Measurements from ENCODE around the gene OR5AU1. TPM values are rescaled to one million over a fixed set of nuclear protein-coding genes. Genes with fewer than 3 reads are reported as not detected.

OR5AU1 gene
- polyA plus RNA-seq, 1 of the 3 experiments (the other 2 are of a cell fraction): not detected

DNA sequence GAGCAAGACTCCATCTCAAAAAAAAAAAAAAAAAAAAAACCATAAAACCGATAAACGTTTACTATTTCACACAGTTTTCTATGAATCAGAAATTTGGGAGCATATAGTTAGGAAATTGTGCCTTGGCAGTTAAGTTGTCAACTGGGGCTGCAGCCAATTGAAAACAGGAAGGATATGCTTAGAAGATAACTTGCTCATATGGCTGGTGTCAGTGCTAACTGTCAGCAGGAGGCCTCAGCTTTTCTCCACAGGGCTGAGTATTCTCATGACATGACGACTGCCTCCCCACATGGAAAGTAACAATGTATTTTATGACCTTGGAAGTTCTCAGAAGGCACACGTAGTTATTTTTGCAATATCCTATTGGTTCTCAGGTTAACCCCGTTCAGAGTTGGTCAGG is 29.6 kb upstream of the OR5AU1 start:
- Histone ChIP-seq H3K79me2 (ENCODE audit: insufficient read depth) (no peaks in the 10 kb centered on the region), H3K4me2 (no peak overlapping the region), H3K4me3 (ENCODE audit: low read depth in 2 of 2, low read length in 1 of 2) (no peak overlapping the region), H3K9me3 (no peaks in the 10 kb centered on the region), H3K9me2 (no peaks in the 10 kb centered on the region), H3K36me3 (replicated peaks in 1 of 2; ENCODE audit: control insufficient read depth in 1 of 2, insufficient read depth in 2 of 2, low read length in 1 of 2) (no peaks in the 10 kb centered on the region), H3K27ac (ENCODE audit: low read depth in 2 of 2, low read length in 1 of 2) (no peak overlapping the region), H3K27me3 (ENCODE audit: insufficient read depth) (no peaks in the 10 kb centered on the region; the same call in 1 of the 2 replicates), H2AFZ (ENCODE audit: low read depth) (no peak overlapping the region), H3F3A (replicated peaks; ENCODE audit: insufficient read depth) (no peaks in the 10 kb centered on the region), H4K20me1 (ENCODE audit: insufficient read depth) (no peaks in the 10 kb centered on the region), H3K9ac (no peak overlapping the region), H3K4me1 (ENCODE audit: control insufficient read depth in 1 of 2, insufficient read depth in 2 of 2, low read depth in 1 of 2, low read length in 1 of 2) (no peaks in the 10 kb centered on the region; a peak in 1 of 4 replicates)
- DNase-seq: no peak
- CTCF ChIA-PET: no interaction called here
- POLR2A ChIA-PET: no interaction called here
- TF ChIP-seq, protein P1, sequence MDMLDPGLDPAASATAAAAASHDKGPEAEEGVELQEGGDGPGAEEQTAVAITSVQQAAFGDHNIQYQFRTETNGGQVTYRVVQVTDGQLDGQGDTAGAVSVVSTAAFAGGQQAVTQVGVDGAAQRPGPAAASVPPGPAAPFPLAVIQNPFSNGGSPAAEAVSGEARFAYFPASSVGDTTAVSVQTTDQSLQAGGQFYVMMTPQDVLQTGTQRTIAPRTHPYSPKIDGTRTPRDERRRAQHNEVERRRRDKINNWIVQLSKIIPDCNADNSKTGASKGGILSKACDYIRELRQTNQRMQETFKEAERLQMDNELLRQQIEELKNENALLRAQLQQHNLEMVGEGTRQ (IDR thresholded peaks at IDR 0.05; ENCODE audit: borderline replicate concordance, low read depth, low read length): no peak
- no peak for TF ChIP-seq EP300 (IDR thresholded peaks at IDR 0.05; ENCODE audit: borderline replicate concordance in 1 of 2, low read depth in 1 of 2, low read length in 1 of 2)
- no peak for TF ChIP-seq TAF1 (IDR thresholded peaks at IDR 0.05; ENCODE audit: borderline replicate concordance, low read depth, low read length)
- TF ChIP-seq, protein P2, sequence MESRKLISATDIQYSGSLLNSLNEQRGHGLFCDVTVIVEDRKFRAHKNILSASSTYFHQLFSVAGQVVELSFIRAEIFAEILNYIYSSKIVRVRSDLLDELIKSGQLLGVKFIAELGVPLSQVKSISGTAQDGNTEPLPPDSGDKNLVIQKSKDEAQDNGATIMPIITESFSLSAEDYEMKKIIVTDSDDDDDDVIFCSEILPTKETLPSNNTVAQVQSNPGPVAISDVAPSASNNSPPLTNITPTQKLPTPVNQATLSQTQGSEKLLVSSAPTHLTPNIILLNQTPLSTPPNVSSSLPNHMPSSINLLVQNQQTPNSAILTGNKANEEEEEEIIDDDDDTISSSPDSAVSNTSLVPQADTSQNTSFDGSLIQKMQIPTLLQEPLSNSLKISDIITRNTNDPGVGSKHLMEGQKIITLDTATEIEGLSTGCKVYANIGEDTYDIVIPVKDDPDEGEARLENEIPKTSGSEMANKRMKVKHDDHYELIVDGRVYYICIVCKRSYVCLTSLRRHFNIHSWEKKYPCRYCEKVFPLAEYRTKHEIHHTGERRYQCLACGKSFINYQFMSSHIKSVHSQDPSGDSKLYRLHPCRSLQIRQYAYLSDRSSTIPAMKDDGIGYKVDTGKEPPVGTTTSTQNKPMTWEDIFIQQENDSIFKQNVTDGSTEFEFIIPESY (IDR thresholded peaks at IDR 0.05; ENCODE audit: borderline replicate concordance, low read depth): no peak
- TF ChIP-seq ELF1 (IDR thresholded peaks at IDR 0.05): no peak
- no peak for TF ChIP-seq SMC3 (IDR thresholded peaks at IDR 0.05; ENCODE audit: low read depth, low read length)
- no peak for TF ChIP-seq GATA2 (CRISPR knock-in tag; IDR thresholded peaks at IDR 0.05)
- TF ChIP-seq CHD2 (IDR thresholded peaks at IDR 0.05; ENCODE audit: low read length, partially characterized antibody): no peak
- TF ChIP-seq TCF12 (IDR thresholded peaks at IDR 0.05): no peak
- TF ChIP-seq FOSL2 (IDR thresholded peaks at IDR 0.05; ENCODE audit: borderline replicate concordance, low read depth): no peak
- no peak for TF ChIP-seq GABPA (IDR thresholded peaks at IDR 0.05; ENCODE audit: low read depth)
- TF ChIP-seq RCOR1 (IDR thresholded peaks at IDR 0.05; ENCODE audit: low read length): no peak
- TF ChIP-seq, protein P3, sequence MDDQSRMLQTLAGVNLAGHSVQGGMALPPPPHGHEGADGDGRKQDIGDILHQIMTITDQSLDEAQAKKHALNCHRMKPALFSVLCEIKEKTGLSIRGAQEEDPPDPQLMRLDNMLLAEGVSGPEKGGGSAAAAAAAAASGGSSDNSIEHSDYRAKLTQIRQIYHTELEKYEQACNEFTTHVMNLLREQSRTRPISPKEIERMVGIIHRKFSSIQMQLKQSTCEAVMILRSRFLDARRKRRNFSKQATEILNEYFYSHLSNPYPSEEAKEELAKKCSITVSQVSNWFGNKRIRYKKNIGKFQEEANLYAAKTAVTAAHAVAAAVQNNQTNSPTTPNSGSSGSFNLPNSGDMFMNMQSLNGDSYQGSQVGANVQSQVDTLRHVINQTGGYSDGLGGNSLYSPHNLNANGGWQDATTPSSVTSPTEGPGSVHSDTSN (IDR thresholded peaks at IDR 0.05): no peak
- TF ChIP-seq POLR2AphosphoS5 (IDR thresholded peaks at IDR 0.05; ENCODE audit: low read depth, low read length): no peak
- 22% methylated on average over 5 of the region's 5 CpGs for WGBS (ENCODE audit: low lambda C conversion rate)

DNA sequence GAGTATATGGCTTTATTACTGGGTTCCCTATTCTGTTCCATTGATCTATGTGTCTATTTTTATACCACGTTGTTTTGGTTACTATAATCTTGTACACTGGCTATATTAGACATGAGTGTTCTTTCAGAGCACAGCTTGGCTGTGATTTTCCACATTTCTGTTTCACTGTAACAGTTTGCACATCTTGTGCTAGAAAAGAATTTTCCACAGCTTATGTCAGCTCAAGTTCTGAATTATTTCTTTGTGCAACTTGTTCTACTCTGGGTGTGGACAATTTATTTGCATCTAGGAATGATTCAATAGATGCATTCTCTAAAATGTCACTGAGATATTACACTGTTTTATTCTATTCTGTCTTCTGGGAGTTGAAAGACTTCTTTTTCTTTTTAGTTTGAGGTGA is 28.4 kb upstream of the OR5AU1 start:
- H3K27me3 ChIP-seq (ENCODE audit: insufficient read depth): no peaks in the 10 kb centered on the region; the same call in 1 of the 2 replicates
- H3K27ac ChIP-seq (ENCODE audit: low read depth in 2 of 2, low read length in 1 of 2): no peak overlapping the region
- H4K20me1 ChIP-seq (ENCODE audit: insufficient read depth): no peaks in the 10 kb centered on the region
- H2AFZ ChIP-seq (ENCODE audit: low read depth): 0 out of 2 replicates have a peak overlapping the region, but pooled peaks have one; percentile 0
- DNase-seq: no peak
- H3K4me1 ChIP-seq (ENCODE audit: control insufficient read depth in 1 of 2, insufficient read depth in 2 of 2, low read depth in 1 of 2, low read length in 1 of 2): no peaks in the 10 kb centered on the region; a peak in 1 of 4 replicates
- WGBS (ENCODE audit: low lambda C conversion rate): 0% methylated on average over 1 of the region's 1 CpG
- H3K9me2 ChIP-seq: no peaks in the 10 kb centered on the region
- TF ChIP-seq, protein P4, sequence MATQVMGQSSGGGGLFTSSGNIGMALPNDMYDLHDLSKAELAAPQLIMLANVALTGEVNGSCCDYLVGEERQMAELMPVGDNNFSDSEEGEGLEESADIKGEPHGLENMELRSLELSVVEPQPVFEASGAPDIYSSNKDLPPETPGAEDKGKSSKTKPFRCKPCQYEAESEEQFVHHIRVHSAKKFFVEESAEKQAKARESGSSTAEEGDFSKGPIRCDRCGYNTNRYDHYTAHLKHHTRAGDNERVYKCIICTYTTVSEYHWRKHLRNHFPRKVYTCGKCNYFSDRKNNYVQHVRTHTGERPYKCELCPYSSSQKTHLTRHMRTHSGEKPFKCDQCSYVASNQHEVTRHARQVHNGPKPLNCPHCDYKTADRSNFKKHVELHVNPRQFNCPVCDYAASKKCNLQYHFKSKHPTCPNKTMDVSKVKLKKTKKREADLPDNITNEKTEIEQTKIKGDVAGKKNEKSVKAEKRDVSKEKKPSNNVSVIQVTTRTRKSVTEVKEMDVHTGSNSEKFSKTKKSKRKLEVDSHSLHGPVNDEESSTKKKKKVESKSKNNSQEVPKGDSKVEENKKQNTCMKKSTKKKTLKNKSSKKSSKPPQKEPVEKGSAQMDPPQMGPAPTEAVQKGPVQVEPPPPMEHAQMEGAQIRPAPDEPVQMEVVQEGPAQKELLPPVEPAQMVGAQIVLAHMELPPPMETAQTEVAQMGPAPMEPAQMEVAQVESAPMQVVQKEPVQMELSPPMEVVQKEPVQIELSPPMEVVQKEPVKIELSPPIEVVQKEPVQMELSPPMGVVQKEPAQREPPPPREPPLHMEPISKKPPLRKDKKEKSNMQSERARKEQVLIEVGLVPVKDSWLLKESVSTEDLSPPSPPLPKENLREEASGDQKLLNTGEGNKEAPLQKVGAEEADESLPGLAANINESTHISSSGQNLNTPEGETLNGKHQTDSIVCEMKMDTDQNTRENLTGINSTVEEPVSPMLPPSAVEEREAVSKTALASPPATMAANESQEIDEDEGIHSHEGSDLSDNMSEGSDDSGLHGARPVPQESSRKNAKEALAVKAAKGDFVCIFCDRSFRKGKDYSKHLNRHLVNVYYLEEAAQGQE (IDR thresholded peaks at IDR 0.05; ENCODE audit: low read depth, low read length): no peak
- no peak for TF ChIP-seq CHD2 (IDR thresholded peaks at IDR 0.05; ENCODE audit: low read length, partially characterized antibody)
- no peak for TF ChIP-seq FOXM1 (IDR thresholded peaks at IDR 0.05; ENCODE audit: low read depth)
- no peak for TF ChIP-seq GABPA (IDR thresholded peaks at IDR 0.05; ENCODE audit: low read depth)
- no peak for TF ChIP-seq POLR2AphosphoS5 (IDR thresholded peaks at IDR 0.05; ENCODE audit: low read depth, low read length)
- no peak overlapping the region for H3K9ac ChIP-seq
- no peak overlapping the region for H3K4me3 ChIP-seq (ENCODE audit: low read depth in 2 of 2, low read length in 1 of 2)
- ChIA-PET POLR2A (no interaction called here), CTCF (no interaction called here)
- H3K36me3 ChIP-seq (replicated peaks in 1 of 2; ENCODE audit: control insufficient read depth in 1 of 2, insufficient read depth in 2 of 2, low read length in 1 of 2): no peaks in the 10 kb centered on the region
- no peaks in the 10 kb centered on the region for H3K79me2 ChIP-seq (ENCODE audit: insufficient read depth)
- no peaks in the 10 kb centered on the region for H3F3A ChIP-seq (replicated peaks; ENCODE audit: insufficient read depth)
- no peaks in the 10 kb centered on the region for H3K9me3 ChIP-seq
- H3K4me2 ChIP-seq: no peak overlapping the region

Measured in SK-N-SH (cell line).